Umbilical cord (tissue), 2 donors: ENCODE data around the gene EPS15. TPM values are rescaled to one million over a fixed set of nuclear protein-coding genes. Genes with fewer than 3 reads are reported as not detected.

Experiments used
- DNase-seq: peaks from one replicate; pipeline ENCODE4 v3.0.0-alpha.2; 2015; ENCODE audit warnings: low spot score
- total RNA-seq: library from RNA; depleted of rRNA; stranded (reverse); fragments of >200 nt; gene quantifications from one replicate; pipeline ENCODE4 v1.2.3, GENCODE V29; 2014; ENCODE audit warnings: low replicate concordance; ENCODE audit not compliant: insufficient read depth

Gene EPS15
- total RNA-seq, 1 donor from 2014 or later: 90.0 TPM

GRCh38 chr1:51381964-51382363, 137.1 kb downstream of the EPS15 start:
- DNase-seq: no peak

GRCh38 chr1:51380936-51381335, 138.1 kb downstream of the EPS15 start:
- DNase-seq: no peak

- DNase-seq: no peak
Measured at GRCh38 chr1:51378871-51379270, 140.2 kb downstream of the EPS15 start.

- no peak for DNase-seq
Measured at GRCh38 chr1:51373898-51374297, 145.2 kb downstream of the EPS15 start.

- no peak for DNase-seq
Measured at GRCh38 chr1:51372561-51372960, 146.5 kb downstream of the EPS15 start.

- no peak for DNase-seq
Measured at GRCh38 chr1:51369171-51369570, 149.9 kb downstream of the EPS15 start.

- no peak for DNase-seq
Measured at GRCh38 chr1:51365774-51366173, 153.3 kb downstream of the EPS15 start.

- no peak for DNase-seq
Measured at GRCh38 chr1:51359879-51360278, 159.2 kb downstream of the EPS15 start.

GRCh38 chr1:51355382-51355781, 163.7 kb downstream of the EPS15 start:
- DNase-seq: no peak

- DNase-seq: no peak
Measured at GRCh38 chr1:51354416-51354815, 164.7 kb downstream of the EPS15 start.

- DNase-seq: no peak
Measured at GRCh38 chr1:51351907-51352306, 167.2 kb downstream of the EPS15 start.

- no peak for DNase-seq
Measured at GRCh38 chr1:51349862-51350261, 169.2 kb downstream of the EPS15 start.

- DNase-seq: no peak
Measured at GRCh38 chr1:51348147-51348527, 170.9 kb downstream of the EPS15 start.

- DNase-seq: no peak
Measured at GRCh38 chr1:51347398-51348146, 171.5 kb downstream of the EPS15 start.

- no peak for DNase-seq
Measured at GRCh38 chr1:51346086-51346942, 172.8 kb downstream of the EPS15 start.

- no peak for DNase-seq
Measured at GRCh38 chr1:51345300-51345687, 173.8 kb downstream of the EPS15 start.

GRCh38 chr1:51344602-51345299, 174.3 kb downstream of the EPS15 start:
- DNase-seq: no peak

- no peak for DNase-seq
Measured at GRCh38 chr1:51344276-51344601, 174.8 kb downstream of the EPS15 start.

GRCh38 chr1:51343624-51344023, 175.4 kb downstream of the EPS15 start:
- DNase-seq: no peak

- DNase-seq: no peak
Measured at GRCh38 chr1:51342591-51343206, 176.4 kb downstream of the EPS15 start.

- no peak for DNase-seq
Measured at GRCh38 chr1:51341876-51342496, 177.1 kb downstream of the EPS15 start.

- DNase-seq: no peak
Measured at GRCh38 chr1:51340380-51340779, 178.7 kb downstream of the EPS15 start.
